Liver (tissue), 9 donors: ENCODE data around the gene B4GALNT2. TPM values are rescaled to one million over a fixed set of nuclear protein-coding genes. Genes with fewer than 3 reads are reported as not detected.

Source experiments
- DNase-seq: peaks from one replicate; pipeline ENCODE4 v3.0.0-alpha.2; 2017; ENCODE audit warnings: low spot score
- H3K27ac ChIP-seq, 2 donors: one replicate each; pipeline ENCODE4 v1.7.0; 2013; ENCODE audit warnings: inconsistent platforms in 2 of 2, low read length in 2 of 2, control low read depth in 1 of 2, low read depth in 1 of 2, mild to moderate bottlenecking in 1 of 2
- H3K27me3 ChIP-seq, 4 donors: one replicate each; pipeline versions ENCODE4 v1.6.1 to v1.7.0; 2013; ENCODE audit warnings: low read length in 3 of 4, inconsistent platforms in 1 of 4, mild to moderate bottlenecking in 1 of 4, moderate library complexity in 1 of 4; ENCODE audit not compliant: control insufficient read depth in 4 of 4, insufficient read depth in 4 of 4
- H3K36me3 ChIP-seq, 4 donors: one replicate each; pipeline versions ENCODE4 v1.6.1 to v1.7.0; 2013; ENCODE audit warnings: low read length in 3 of 4, mild to moderate bottlenecking in 3 of 4, low read depth in 1 of 4, moderate library complexity in 1 of 4; ENCODE audit not compliant: control insufficient read depth in 4 of 4, insufficient read depth in 3 of 4
- H3K4me1 ChIP-seq, 4 donors: one replicate each; pipeline versions ENCODE4 v1.6.1 to v1.7.0; 2013; ENCODE audit warnings: low read length in 3 of 4, mild to moderate bottlenecking in 3 of 4, moderate library complexity in 1 of 4; ENCODE audit not compliant: control insufficient read depth in 4 of 4, insufficient read depth in 4 of 4
- H3K4me3 ChIP-seq, 3 donors: one replicate each; pipeline versions ENCODE4 v1.6.1 to v1.7.0; 2013; ENCODE audit warnings: low read length in 3 of 3, control low read depth in 1 of 3, low read depth in 1 of 3, mild to moderate bottlenecking in 1 of 3
- H3K9ac ChIP-seq, 2 donors: one replicate each; pipeline ENCODE4 v1.7.0; 2013; ENCODE audit warnings: low read length in 2 of 2, mild to moderate bottlenecking in 2 of 2, moderate library complexity in 2 of 2, control low read depth in 1 of 2, low read depth in 1 of 2
- H3K9me3 ChIP-seq, 4 donors: one replicate each; pipeline versions ENCODE4 v1.6.1 to v1.7.0; 2013; ENCODE audit warnings: low read length in 3 of 4; ENCODE audit not compliant: control insufficient read depth in 4 of 4
- EGR1 ChIP-seq, 2 donors: IDR thresholded peaks; 2 replicates each; pipeline ENCODE4 v1.6.1; 2016 to 2018; ENCODE audit warnings: antibody characterized with exemption in 2 of 2, low read depth in 2 of 2
- FOXA1 ChIP-seq: IDR thresholded peaks from 2 replicates; pipeline ENCODE4 v1.6.1; 2016; ENCODE audit warnings: antibody characterized with exemption
- FOXA2 ChIP-seq: IDR thresholded peaks from 2 replicates; pipeline ENCODE4 v1.6.1; 2016; ENCODE audit warnings: antibody characterized with exemption
- GABPA ChIP-seq, 2 donors: IDR thresholded peaks in 1 of 2; conservative IDR thresholded peaks in 1 of 2; 2 replicates each; pipeline ENCODE4 v1.6.1; 2016; ENCODE audit warnings: antibody characterized with exemption in 2 of 2, mild to moderate bottlenecking in 1 of 2, moderate library complexity in 1 of 2
- HNF4A ChIP-seq, 2 donors: conservative IDR thresholded peaks; 2 replicates each; pipeline ENCODE4 v1.6.1; 2016; ENCODE audit warnings: antibody characterized with exemption in 2 of 2, mild to moderate bottlenecking in 2 of 2
- HNF4G ChIP-seq: IDR thresholded peaks from 2 replicates; pipeline ENCODE4 v1.6.1; 2016; ENCODE audit warnings: antibody characterized with exemption
- JUND ChIP-seq, 2 donors: IDR thresholded peaks; 2 replicates each; pipeline ENCODE4 v1.6.1; 2016; ENCODE audit warnings: antibody characterized with exemption in 2 of 2
- NR2F2 ChIP-seq: IDR thresholded peaks from 2 replicates; pipeline ENCODE4 v1.6.1; 2016; ENCODE audit warnings: antibody characterized with exemption
- RAD21 ChIP-seq, 2 donors: IDR thresholded peaks; 2 replicates each; pipeline ENCODE4 v1.6.1; 2016; ENCODE audit warnings: antibody characterized with exemption in 2 of 2, mild to moderate bottlenecking in 2 of 2
- RXRA ChIP-seq, 2 donors: IDR thresholded peaks; 2 replicates each; pipeline ENCODE4 v1.6.1; 2017 to 2018; ENCODE audit warnings: antibody characterized with exemption in 2 of 2, mild to moderate bottlenecking in 1 of 2
- SP1 ChIP-seq: IDR thresholded peaks from 2 replicates; pipeline ENCODE4 v1.6.1; 2018; ENCODE audit warnings: antibody characterized with exemption, mild to moderate bottlenecking
- TAF1 ChIP-seq: conservative IDR thresholded peaks from 2 replicates; pipeline ENCODE4 v1.6.1; 2016; ENCODE audit warnings: antibody characterized with exemption, mild to moderate bottlenecking
- YY1 ChIP-seq: IDR thresholded peaks from 2 replicates; pipeline ENCODE4 v1.6.1; 2016; ENCODE audit warnings: antibody characterized with exemption, mild to moderate bottlenecking
- WGBS: extraction: QIAGEN DNeasy Blood & Tissue Kit; methylation state at CpG from one replicate; pipeline ENCODE4 v1.1.7; 2013; 5-methylcytosine and 5-hydroxymethylcytosine counted together
- polyA plus RNA-seq, 2 donors: library from polyadenylated mRNA; stranded (reverse) in 1 of 2; unstranded in 1 of 2; fragments of 200-250 nt in 1 of 2; fragments of >200 nt in 1 of 2; fragmentation: Nextera tagmentation in 1 of 2; extraction: Ambion mirVana in 1 of 2; gene quantifications; one replicate each; pipeline versions ENCODE4 v1.2.1 to v1.2.3, GENCODE V29; 2013 to 2015
- total RNA-seq, 2 donors: library from RNA; depleted of rRNA; stranded (reverse); fragments of >200 nt; gene quantifications; one replicate each; pipeline ENCODE4 v1.2.3, GENCODE V29; 2014
- TF ChIP-seq, protein P1 (sequence below): IDR thresholded peaks from 2 replicates; pipeline ENCODE4 v1.6.1; 2016; ENCODE audit warnings: antibody characterized with exemption
- TF ChIP-seq, protein P2 (sequence below): IDR thresholded peaks from 2 replicates; pipeline ENCODE4 v1.6.1; 2016; ENCODE audit warnings: antibody characterized with exemption
- TF ChIP-seq, protein P3 (sequence below): IDR thresholded peaks from 2 replicates; pipeline ENCODE4 v1.6.1; 2016; ENCODE audit warnings: antibody characterized with exemption
- TF ChIP-seq, protein P4 (sequence below): fragments of 150-350 bp; IDR thresholded peaks from 2 replicates; pipeline ENCODE4 v1.5.1; 2017; ENCODE audit warnings: improper control_type of control experiment, low read depth, low read length; ENCODE audit not compliant: missing input control
- TF ChIP-seq, protein P5 (sequence below): IDR thresholded peaks from 2 replicates; pipeline ENCODE4 v1.6.1; 2016; ENCODE audit warnings: antibody characterized with exemption, mild to moderate bottlenecking
- donor health status: healthy.
- donor health status: healthy.
- donor health status: healthy.
- donor health status: healthy.
- donor health status: healthy.

B4GALNT2 gene
- total and polyA plus RNA-seq, 4 donors: not detected

DNA sequence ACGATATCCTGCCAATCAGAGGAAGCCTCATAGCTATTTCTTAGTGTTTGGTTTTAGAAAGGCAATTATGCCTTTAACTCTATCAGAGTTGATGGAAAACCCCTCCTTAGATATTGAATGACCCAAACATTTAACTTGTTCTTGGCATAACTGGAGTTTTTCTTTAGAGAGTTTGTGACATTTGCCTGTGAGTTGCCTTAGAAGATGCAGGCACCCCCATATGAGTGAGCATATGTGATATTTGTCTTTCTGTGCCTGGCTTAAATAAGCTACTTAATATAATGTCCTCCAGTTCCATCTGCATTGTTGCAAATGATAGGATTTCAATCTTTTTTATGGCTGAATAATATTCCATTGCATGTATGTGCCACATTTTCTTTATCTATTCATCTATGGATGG, 19.6 kb upstream of the B4GALNT2 start:
- TF ChIP-seq FOXA2: no peak
- TF ChIP-seq, protein P1, sequence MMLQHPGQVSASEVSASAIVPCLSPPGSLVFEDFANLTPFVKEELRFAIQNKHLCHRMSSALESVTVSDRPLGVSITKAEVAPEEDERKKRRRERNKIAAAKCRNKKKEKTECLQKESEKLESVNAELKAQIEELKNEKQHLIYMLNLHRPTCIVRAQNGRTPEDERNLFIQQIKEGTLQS: no peak
- no peak for TF ChIP-seq SP1
- TF ChIP-seq, protein P2, sequence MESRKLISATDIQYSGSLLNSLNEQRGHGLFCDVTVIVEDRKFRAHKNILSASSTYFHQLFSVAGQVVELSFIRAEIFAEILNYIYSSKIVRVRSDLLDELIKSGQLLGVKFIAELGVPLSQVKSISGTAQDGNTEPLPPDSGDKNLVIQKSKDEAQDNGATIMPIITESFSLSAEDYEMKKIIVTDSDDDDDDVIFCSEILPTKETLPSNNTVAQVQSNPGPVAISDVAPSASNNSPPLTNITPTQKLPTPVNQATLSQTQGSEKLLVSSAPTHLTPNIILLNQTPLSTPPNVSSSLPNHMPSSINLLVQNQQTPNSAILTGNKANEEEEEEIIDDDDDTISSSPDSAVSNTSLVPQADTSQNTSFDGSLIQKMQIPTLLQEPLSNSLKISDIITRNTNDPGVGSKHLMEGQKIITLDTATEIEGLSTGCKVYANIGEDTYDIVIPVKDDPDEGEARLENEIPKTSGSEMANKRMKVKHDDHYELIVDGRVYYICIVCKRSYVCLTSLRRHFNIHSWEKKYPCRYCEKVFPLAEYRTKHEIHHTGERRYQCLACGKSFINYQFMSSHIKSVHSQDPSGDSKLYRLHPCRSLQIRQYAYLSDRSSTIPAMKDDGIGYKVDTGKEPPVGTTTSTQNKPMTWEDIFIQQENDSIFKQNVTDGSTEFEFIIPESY: no peak
- no peak for TF ChIP-seq RXRA (IDR thresholded peaks at IDR 0.05)
- TF ChIP-seq EGR1 (IDR thresholded peaks at IDR 0.05; ENCODE audit: low read depth in 2 of 2): no peak
- TF ChIP-seq FOXA1: no peak
- TF ChIP-seq NR2F2: no peak
- no peak for TF ChIP-seq YY1
- TF ChIP-seq, protein P3, sequence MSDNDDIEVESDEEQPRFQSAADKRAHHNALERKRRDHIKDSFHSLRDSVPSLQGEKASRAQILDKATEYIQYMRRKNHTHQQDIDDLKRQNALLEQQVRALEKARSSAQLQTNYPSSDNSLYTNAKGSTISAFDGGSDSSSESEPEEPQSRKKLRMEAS: no peak
- TF ChIP-seq, protein P4, sequence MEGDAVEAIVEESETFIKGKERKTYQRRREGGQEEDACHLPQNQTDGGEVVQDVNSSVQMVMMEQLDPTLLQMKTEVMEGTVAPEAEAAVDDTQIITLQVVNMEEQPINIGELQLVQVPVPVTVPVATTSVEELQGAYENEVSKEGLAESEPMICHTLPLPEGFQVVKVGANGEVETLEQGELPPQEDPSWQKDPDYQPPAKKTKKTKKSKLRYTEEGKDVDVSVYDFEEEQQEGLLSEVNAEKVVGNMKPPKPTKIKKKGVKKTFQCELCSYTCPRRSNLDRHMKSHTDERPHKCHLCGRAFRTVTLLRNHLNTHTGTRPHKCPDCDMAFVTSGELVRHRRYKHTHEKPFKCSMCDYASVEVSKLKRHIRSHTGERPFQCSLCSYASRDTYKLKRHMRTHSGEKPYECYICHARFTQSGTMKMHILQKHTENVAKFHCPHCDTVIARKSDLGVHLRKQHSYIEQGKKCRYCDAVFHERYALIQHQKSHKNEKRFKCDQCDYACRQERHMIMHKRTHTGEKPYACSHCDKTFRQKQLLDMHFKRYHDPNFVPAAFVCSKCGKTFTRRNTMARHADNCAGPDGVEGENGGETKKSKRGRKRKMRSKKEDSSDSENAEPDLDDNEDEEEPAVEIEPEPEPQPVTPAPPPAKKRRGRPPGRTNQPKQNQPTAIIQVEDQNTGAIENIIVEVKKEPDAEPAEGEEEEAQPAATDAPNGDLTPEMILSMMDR: no peak
- TF ChIP-seq RAD21 (IDR thresholded peaks at IDR 0.05): no peak
- TF ChIP-seq HNF4G: no peak
- TF ChIP-seq TAF1: no peak
- no peak for TF ChIP-seq JUND (IDR thresholded peaks at IDR 0.05)
- TF ChIP-seq, protein P5, sequence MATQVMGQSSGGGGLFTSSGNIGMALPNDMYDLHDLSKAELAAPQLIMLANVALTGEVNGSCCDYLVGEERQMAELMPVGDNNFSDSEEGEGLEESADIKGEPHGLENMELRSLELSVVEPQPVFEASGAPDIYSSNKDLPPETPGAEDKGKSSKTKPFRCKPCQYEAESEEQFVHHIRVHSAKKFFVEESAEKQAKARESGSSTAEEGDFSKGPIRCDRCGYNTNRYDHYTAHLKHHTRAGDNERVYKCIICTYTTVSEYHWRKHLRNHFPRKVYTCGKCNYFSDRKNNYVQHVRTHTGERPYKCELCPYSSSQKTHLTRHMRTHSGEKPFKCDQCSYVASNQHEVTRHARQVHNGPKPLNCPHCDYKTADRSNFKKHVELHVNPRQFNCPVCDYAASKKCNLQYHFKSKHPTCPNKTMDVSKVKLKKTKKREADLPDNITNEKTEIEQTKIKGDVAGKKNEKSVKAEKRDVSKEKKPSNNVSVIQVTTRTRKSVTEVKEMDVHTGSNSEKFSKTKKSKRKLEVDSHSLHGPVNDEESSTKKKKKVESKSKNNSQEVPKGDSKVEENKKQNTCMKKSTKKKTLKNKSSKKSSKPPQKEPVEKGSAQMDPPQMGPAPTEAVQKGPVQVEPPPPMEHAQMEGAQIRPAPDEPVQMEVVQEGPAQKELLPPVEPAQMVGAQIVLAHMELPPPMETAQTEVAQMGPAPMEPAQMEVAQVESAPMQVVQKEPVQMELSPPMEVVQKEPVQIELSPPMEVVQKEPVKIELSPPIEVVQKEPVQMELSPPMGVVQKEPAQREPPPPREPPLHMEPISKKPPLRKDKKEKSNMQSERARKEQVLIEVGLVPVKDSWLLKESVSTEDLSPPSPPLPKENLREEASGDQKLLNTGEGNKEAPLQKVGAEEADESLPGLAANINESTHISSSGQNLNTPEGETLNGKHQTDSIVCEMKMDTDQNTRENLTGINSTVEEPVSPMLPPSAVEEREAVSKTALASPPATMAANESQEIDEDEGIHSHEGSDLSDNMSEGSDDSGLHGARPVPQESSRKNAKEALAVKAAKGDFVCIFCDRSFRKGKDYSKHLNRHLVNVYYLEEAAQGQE: no peak
- TF ChIP-seq HNF4A (conservative IDR thresholded peaks at IDR 0.05): no peak
- TF ChIP-seq GABPA (IDR thresholded peaks at IDR 0.05 in 1 of 2, conservative IDR thresholded peaks at IDR 0.05 in 1 of 2): no peak
- Histone ChIP-seq H3K4me1 (no peaks in the 10 kb centered on the region), H3K27ac (no peak overlapping the region), H3K9me3 (no peaks in the 10 kb centered on the region), H3K27me3 (peaks cover 0 to 2% (median 0%) of the 10 kb centered on the region in 4 donors), H3K9ac (no peak overlapping the region), H3K4me3 (no peak overlapping the region), H3K36me3 (no peaks in the 10 kb centered on the region)
- WGBS: 91% methylated on average over 1 of the region's 1 CpG
- no peak for DNase-seq
